Activated CD4-positive, CD25-positive, alpha-beta regulatory T cell treated with anti-CD3 and anti-CD28 coated beads, Interleukin-2, amount 50 U/mL, for 24 hours (primary cell): ENCODE data around the gene FOXE1.

Experiments used
- ATAC-seq, 2 donors: fragments of 150-1000 bp; cut with Tn5 transposase; one replicate each; pipeline ENCODE4 v1.10.0; 2021; ENCODE audit warnings: mild to moderate bottlenecking in 1 of 2, moderate library complexity in 1 of 2

FOXE1 gene

DNA sequence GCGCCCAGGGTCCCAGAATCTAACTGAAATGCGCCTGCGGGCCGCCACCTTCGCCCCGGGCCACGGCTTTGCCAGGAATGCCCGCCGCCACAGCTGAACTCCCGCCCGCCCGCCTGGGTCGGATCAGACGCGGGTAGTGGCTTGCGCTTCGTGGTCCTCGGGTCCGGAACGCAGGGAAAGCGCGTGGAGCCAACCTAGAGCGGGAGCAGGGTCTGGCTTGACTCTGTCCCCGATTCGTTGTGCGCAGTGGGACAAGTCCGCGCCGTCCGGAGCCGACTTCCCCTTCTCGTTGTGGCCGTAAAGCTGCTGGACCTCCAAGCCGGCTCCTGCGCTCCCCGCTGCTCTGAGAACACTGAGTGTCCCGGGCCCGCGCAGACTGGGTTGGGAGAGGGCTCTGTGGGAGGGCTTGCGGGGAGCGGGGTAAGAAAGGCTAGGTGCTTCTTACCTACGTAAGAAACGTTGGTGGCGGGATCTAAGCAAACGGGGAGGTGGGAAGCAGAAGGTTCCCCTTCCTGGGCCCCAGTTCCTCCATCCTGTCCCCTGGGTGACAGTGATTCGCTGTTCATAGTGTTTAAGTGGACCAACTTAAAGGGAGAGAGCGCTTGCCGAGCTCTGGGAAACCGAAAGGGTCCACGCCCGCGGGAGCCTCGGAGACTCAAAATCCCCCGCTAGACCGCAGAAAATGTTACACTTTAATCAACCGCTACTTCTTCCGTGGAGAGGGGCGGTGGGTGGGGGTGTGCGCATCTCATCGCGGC is 4.4 kb upstream of the FOXE1 start:
- ATAC-seq = peak; percentile 30 to 36

- ATAC-seq = no peak
Observed at GRCh38 chr9:97849980-97850379, 3.0 kb upstream of the FOXE1 start.

DNA sequence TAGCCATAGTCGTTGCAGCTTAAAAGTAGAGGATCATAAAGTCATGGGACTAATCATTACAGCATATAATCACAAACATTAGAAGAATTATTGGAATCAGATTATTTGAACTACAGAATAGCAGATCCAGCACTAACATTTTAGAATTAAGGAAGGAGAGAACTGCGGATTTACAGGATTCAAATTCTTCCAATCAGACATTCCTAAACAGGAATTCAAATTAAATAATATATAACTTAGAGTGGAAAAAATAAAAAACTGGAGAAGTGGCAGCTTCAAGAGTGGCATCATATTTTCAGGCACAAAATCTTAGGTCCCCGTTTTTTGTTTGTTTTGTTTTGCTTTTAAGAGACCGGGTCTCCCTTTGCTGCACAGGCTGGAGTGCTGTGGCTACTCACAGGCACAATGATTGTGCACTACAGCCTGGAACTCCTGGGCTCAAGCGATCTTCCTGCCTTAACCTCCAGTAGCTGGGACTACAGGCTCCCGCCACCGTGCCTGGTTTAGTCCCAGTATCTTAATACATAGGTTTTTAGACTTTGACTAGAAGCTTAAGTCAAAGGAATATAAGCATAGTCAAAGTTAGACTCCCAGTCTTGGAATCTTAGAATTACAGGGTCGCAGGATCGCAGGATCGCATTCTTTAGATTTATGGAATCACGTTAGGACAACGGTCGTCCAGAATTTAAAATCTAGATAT is 2.1 kb upstream of the FOXE1 start:
- no peak for ATAC-seq

DNA sequence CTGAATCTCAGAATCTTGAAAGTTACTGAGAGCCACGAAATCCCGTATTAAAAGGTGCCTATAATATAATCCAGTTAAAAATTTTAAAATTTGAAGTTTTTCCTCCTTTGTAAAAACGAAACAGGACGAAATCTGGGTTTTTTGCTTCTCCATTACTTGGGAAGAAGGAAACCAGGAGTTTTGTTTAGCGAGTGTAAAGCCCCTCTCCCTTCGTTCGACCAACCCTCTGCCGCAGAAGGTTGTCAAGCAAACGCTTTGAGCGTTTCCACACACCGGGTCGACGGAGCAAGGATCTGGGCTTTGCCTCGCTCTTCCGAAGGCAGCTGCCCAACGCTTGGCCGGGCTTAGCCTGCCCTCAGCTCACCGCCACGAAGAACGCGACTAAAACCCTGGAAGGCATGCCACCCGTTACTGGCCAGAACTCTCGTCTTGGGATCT is 1.6 kb upstream of the FOXE1 start:
- ATAC-seq = no peak

GRCh38 chr9:97852001-97852398 is 1.0 kb upstream of the FOXE1 start:
- ATAC-seq = no peak

- no peak for ATAC-seq
Observed at GRCh38 chr9:97852399-97853055, 499 bp upstream of the FOXE1 start.

GRCh38 chr9:97853844-97854695 is 1.0 kb downstream of the FOXE1 start:
- peak; percentile 70 to 75 for ATAC-seq

- ATAC-seq = no peak
Observed at GRCh38 chr9:97854696-97855485, 1.9 kb downstream of the FOXE1 start.

DNA sequence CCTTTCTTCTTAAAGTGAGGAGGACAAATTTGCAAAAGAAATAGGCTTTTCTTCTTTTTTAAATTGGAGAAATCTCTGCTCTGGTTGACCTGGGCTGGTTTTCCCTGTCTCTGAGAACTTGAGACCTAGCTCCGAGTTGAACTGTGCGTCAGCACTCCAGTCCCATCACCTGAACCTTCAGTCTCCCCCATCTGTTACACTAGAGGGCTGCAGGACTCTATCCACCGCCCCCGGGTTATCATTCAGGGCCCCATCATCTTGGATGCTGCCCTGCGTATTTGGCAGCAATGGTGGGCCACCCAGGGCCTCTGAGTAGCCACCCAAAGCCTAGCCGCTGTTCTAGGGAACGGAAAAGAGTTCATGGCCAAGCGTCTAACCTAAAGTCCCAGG is 2.5 kb downstream of the FOXE1 start:
- ATAC-seq = no peak

GRCh38 chr9:97855899-97856298 is 2.9 kb downstream of the FOXE1 start:
- ATAC-seq = no peak

DNA sequence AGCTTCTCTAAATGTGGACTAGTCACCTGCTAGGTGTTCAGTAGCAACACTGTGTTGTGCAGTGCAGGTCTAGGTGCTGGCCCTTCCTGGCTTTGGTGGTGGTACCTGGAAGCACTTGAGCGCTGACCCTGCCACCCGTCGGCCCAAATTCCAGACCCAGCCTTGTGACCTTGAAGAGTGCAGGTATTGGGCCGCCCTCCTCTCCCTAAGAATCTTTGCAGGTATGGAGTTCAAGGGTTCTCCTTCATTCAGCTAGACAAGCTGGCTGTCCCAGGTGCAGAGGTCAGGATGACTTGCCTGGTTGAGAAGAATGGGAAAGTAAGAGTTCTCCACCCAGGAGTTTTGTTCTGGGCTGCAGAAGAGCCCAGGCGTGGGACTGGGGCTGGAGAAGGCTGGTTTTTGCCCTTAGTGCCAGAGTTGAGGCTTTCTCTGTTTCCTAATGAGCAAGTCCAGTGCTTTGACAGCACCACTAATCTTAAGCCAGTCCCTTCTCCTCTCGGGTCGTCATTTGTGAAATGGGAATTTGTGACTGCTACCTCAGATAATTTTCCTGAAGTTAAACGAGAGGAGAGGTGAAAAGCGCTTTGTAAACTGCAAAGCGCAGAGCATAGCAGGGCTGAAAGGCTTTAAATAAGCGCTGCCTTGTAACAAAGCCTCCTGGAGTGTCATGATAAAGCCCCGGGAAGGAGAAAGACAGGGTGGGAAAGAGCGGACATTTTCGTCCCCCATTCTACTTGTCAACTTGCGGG is 4.0 kb downstream of the FOXE1 start:
- no peak for ATAC-seq

DNA sequence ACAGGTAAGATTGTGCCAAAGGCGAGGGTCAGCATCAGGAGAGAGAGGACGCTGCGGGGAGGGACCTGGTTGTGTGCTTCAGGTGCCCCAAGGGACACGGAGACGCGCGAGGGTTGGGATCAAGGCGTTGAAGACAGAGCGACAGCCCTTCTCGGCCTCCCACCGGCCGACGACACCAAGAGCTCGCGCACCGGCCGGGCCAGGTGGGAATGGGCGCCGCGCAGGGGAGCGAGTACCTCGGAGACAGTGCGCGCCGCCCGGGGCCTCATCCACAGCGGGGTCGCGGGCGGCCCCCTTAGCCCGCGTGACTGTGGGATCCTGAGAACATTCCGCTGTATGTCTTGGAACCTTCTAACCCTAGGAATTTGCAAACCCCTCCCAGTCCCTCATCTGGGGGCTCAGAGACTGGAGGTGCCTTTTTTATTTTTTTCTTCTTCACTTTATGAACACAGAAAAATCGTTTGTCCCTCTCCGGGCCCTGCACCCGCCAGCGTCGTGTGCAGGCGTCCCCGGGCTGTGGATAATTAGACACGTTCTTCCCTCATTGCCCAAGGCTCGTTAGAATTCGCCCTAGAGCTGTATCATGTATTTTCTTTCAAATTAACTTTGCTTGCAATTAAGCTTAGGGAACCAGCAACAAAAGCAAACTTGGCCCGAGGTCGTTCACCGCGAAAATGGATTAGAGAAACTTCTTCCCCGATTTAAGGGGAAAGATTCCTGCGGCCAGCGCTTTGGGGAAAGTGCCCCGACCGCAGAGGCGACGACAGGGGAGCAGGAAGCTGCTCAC is 4.8 kb downstream of the FOXE1 start:
- ATAC-seq = no peak

GRCh38 chr9:97858393-97858713 is 5.3 kb downstream of the FOXE1 start:
- no peak for ATAC-seq

- ATAC-seq = no peak
Observed at GRCh38 chr9:97858826-97859225, 5.8 kb downstream of the FOXE1 start.

- no peak for ATAC-seq
Observed at GRCh38 chr9:97859346-97859745, 6.3 kb downstream of the FOXE1 start.

DNA sequence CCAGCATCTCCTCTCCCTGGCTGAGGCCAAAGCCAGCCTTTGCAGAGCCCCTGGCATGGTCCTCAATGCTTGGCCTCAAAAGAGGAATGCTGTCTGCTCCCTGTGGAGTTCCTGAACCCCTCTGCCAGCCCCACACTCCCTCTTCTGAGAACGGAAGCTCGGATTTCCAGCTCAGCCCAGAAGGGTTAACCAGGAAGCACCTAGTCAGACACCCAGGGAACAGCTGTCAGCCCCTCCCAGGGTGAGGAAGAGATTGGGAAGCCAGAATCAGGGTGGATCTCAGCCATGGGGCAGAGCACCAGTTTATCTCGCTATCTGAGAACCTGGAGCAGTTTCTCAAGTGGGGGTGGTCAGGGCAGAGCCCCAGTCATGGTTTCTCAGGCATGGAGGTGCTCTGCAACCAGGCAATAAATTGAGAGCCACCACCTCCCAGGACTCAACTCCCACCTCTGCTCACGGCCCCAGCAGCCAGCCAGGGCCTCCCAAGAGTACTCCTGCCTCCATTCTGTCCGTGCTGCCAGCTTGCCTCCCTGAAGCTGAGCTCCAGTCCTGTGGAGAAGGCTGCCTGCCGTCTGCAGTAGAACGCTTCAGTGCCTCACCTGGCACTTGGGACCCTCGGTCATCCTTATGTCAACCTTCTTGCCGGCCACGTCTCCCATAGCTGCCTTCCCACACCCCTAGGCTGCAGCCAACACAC is 7.6 kb downstream of the FOXE1 start:
- no peak for ATAC-seq

GRCh38 chr9:97861148-97861475 is 8.1 kb downstream of the FOXE1 start:
- ATAC-seq = no peak

DNA sequence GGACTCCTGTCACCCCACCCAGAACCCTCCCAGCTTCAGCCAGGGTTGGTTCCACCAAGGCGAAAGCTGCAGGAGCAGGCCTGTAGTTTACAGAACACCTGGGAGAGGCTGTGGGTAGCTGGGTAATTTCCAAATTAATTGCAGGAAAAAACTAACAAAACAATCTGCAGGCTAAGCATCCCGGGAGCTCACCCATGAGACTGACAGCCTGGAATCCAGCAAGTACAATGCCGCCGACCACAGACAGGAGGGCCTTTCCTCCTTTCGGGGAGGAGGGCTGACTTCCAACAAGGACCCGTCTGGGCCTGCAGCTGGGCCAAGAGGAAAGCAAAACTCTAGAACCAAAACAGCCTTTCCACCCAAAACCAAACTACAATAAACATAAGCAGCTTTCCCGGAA is 10.3 kb downstream of the FOXE1 start:
- no peak for ATAC-seq

GRCh38 chr9:97864396-97864795 is 11.4 kb downstream of the FOXE1 start:
- no peak for ATAC-seq

DNA sequence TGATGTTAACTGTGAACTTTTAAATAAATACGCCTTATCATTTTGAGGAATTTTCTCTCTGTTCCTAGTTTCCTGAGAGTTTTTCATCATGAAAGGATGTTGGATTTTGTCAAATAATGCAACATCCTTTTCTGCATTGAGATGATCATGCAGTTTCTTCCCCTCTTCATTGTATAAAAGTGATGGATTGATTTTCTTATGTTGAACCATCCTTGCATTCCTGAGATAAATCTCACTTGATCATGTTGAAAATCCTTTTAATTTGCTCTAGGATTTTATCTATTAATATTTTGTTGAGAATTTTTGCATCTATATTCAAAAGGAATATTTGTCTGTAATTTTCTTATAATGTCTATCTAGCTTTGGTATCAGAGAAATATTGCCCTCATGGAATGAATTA is 13.3 kb downstream of the FOXE1 start:
- no peak for ATAC-seq
